ENCODE results near the gene AP2B1. TPM values are rescaled to one million over a fixed set of nuclear protein-coding genes. Genes with fewer than 3 reads are reported as not detected.
"Not testable (repeated sequence)": the region's sequence is repeated elsewhere in the genome, so short reads cannot be mapped to it uniquely, and the experiment has no call there.

The AP2B1 gene
- total RNA-seq, 1 donor from 2014 or later = 129 TPM

GRCh38 chr17:35748979-35749378 is 161.9 kb downstream of the AP2B1 start:
- no peak for TF ChIP-seq CTCF (IDR thresholded peaks at IDR 0.05)
- DNase-seq = no peak
- Mint-ChIP-seq H3K4me3 (no peak overlapping the region), H3K36me3 (ENCODE audit: low read depth) (no peaks in the 10 kb centered on the region), H3K4me1 (peaks cover 6% of the 10 kb centered on the region), H3K27ac (no peak overlapping the region), H3K9me3 (no peaks in the 10 kb centered on the region), H3K27me3 (peaks cover 42% of the 10 kb centered on the region)
- ChIA-PET POLR2A (no interaction called here), CTCF (interaction anchor here (0.8 to 4.0 kb wide), 4 partner anchors 14 to 137 kb away, joined by 3 to 51 read pairs (median 8); partner anchors contain the start of gene TAF15)
- no peak for ATAC-seq (ENCODE audit: low read depth)
- intact Hi-C loops (cut with micrococcal nuclease) = loop anchor here (10.0 kb wide), 1 partner anchor 1204 kb away; no protein-coding TSS in a partner anchor

- ChIA-PET POLR2A (interaction anchor here (0.6 kb wide), 1 partner anchor 210 kb away, joined by 3 read pairs; no protein-coding TSS in a partner anchor), CTCF (interaction anchor here (0.6 to 4.0 kb wide), 4 partner anchors 14 to 870 kb away, joined by 3 to 51 read pairs (median 4); partner anchors contain the start of gene TAF15)
- intact Hi-C loops (cut with micrococcal nuclease) = loop anchor here (10.0 kb wide), 1 partner anchor 1205 kb away; no protein-coding TSS in a partner anchor
- TF ChIP-seq CTCF (IDR thresholded peaks at IDR 0.05) = no peak
- H3K36me3 Mint-ChIP-seq (ENCODE audit: low read depth) = no peaks in the 10 kb centered on the region
- no peak overlapping the region for H3K27ac Mint-ChIP-seq
- peaks cover 42% of the 10 kb centered on the region for H3K27me3 Mint-ChIP-seq
- DNase-seq (no peak), ATAC-seq (ENCODE audit: low read depth) (no peak)
- H3K9me3 Mint-ChIP-seq = no peaks in the 10 kb centered on the region
- H3K4me3 Mint-ChIP-seq = no peak overlapping the region
- H3K4me1 Mint-ChIP-seq = peaks cover 6% of the 10 kb centered on the region
These were observed 162.7 kb downstream of the AP2B1 start for GRCh38 chr17:35749560-35750412.

- Mint-ChIP-seq H3K4me1 (peaks cover 6% of the 10 kb centered on the region), H3K27ac (no peak overlapping the region), H3K27me3 (peaks cover 42% of the 10 kb centered on the region), H3K4me3 (no peak overlapping the region), H3K9me3 (no peaks in the 10 kb centered on the region), H3K36me3 (ENCODE audit: low read depth) (no peaks in the 10 kb centered on the region)
- ChIA-PET CTCF (interaction anchor here (1.0 to 4.0 kb wide), 2 partner anchors 28 to 138 kb away, joined by 3 to 51 read pairs; no protein-coding TSS in a partner anchor), POLR2A (no interaction called here)
- no peak for ATAC-seq (ENCODE audit: low read depth)
- no peak for TF ChIP-seq CTCF (IDR thresholded peaks at IDR 0.05)
- DNase-seq = no peak
- intact Hi-C loops (cut with micrococcal nuclease) = no loop called here
These were observed 163.6 kb downstream of the AP2B1 start for GRCh38 chr17:35750526-35751395.

- H3K27ac Mint-ChIP-seq = not testable (repeated sequence)
- peaks cover 42% of the 10 kb centered on the region for H3K27me3 Mint-ChIP-seq
These were observed 164.4 kb downstream of the AP2B1 start for GRCh38 chr17:35751541-35751940.

GRCh38 chr17:35752471-35752870 is 165.3 kb downstream of the AP2B1 start:
- DNase-seq (no peak), ATAC-seq (ENCODE audit: low read depth) (no peak)
- no peak for TF ChIP-seq CTCF (IDR thresholded peaks at IDR 0.05)
- CTCF ChIA-PET = no interaction called here
- H3K36me3 Mint-ChIP-seq (ENCODE audit: low read depth) = no peaks in the 10 kb centered on the region
- no peak overlapping the region for H3K4me3 Mint-ChIP-seq
- no peaks in the 10 kb centered on the region for H3K9me3 Mint-ChIP-seq
- POLR2A ChIA-PET = interaction anchor here (0.7 kb wide), 1 partner anchor 12 kb away, joined by 7 read pairs; no protein-coding TSS in a partner anchor
- peaks cover 40% of the 10 kb centered on the region for H3K27me3 Mint-ChIP-seq
- intact Hi-C loops (cut with micrococcal nuclease) = no loop called here
- peaks cover 11% of the 10 kb centered on the region for H3K4me1 Mint-ChIP-seq
- H3K27ac Mint-ChIP-seq = no peak overlapping the region

More at GRCh38 chr17:35751541-35751940, 164.4 kb downstream of the AP2B1 start:
- DNase-seq; H3K4me3 Mint-ChIP-seq; intact Hi-C loops (cut with micrococcal nuclease); ATAC-seq (ENCODE audit: low read depth); H3K36me3 Mint-ChIP-seq (ENCODE audit: low read depth); H3K9me3 Mint-ChIP-seq: not testable (repeated sequence)
- ChIA-PET POLR2A (interaction anchor here (0.7 kb wide), 1 partner anchor 13 kb away, joined by 7 read pairs; no protein-coding TSS in a partner anchor), CTCF (interaction anchor here (1.0 kb wide), 1 partner anchor 28 kb away, joined by 3 read pairs; no protein-coding TSS in a partner anchor)
- peaks cover 11% of the 10 kb centered on the region for H3K4me1 Mint-ChIP-seq

All from activated B cell treated with CpG ODN at 0.5 μM for 24 hours (primary cell).